D721Med (cell line): Measurements from ENCODE around the gene ELK1.
A peak's percentile ranks its signal among the peaks of the same experiment; 100 is the strongest.
"Not testable (repeated sequence)": the region's sequence is repeated elsewhere in the genome, so short reads cannot be mapped to it uniquely, and the experiment has no call there.

Experiments used
- DNase-seq: peaks from one replicate; pipeline ENCODE4 v3.0.0; 2011; ENCODE audit warnings: low spot score; ENCODE audit not compliant: insufficient read length
- FAIRE-seq: peaks from 2 replicates; lab custom pipeline; 2011; peaks lifted over from hg19 to GRCh38; lab: Jason Lieb, UNC
- TF ChIP-seq, protein P1 (sequence below): IDR thresholded peaks from 2 replicates; pipeline ENCODE4 v1.5.1; 2012; ENCODE audit warnings: mild to moderate bottlenecking, control low read depth; ENCODE audit not compliant: insufficient read depth; ENCODE audit errors: missing control alignments

Gene ELK1

GRCh38 chrX:47674776-47675175 lies 24.4 kb upstream of the ELK1 start:
- FAIRE-seq (no peak), DNase-seq (no peak)

GRCh38 chrX:47665797-47666196 lies 15.4 kb upstream of the ELK1 start:
- FAIRE-seq, DNase-seq: not testable (repeated sequence)

More at GRCh38 chrX:47674776-47675175, 24.4 kb upstream of the ELK1 start:
- TF ChIP-seq, protein P1, sequence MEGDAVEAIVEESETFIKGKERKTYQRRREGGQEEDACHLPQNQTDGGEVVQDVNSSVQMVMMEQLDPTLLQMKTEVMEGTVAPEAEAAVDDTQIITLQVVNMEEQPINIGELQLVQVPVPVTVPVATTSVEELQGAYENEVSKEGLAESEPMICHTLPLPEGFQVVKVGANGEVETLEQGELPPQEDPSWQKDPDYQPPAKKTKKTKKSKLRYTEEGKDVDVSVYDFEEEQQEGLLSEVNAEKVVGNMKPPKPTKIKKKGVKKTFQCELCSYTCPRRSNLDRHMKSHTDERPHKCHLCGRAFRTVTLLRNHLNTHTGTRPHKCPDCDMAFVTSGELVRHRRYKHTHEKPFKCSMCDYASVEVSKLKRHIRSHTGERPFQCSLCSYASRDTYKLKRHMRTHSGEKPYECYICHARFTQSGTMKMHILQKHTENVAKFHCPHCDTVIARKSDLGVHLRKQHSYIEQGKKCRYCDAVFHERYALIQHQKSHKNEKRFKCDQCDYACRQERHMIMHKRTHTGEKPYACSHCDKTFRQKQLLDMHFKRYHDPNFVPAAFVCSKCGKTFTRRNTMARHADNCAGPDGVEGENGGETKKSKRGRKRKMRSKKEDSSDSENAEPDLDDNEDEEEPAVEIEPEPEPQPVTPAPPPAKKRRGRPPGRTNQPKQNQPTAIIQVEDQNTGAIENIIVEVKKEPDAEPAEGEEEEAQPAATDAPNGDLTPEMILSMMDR = no peak

GRCh38 chrX:47664737-47665136 lies 14.4 kb upstream of the ELK1 start:
- FAIRE-seq = no peak
- no peak for DNase-seq
- TF ChIP-seq, protein P1 = no peak

DNA sequence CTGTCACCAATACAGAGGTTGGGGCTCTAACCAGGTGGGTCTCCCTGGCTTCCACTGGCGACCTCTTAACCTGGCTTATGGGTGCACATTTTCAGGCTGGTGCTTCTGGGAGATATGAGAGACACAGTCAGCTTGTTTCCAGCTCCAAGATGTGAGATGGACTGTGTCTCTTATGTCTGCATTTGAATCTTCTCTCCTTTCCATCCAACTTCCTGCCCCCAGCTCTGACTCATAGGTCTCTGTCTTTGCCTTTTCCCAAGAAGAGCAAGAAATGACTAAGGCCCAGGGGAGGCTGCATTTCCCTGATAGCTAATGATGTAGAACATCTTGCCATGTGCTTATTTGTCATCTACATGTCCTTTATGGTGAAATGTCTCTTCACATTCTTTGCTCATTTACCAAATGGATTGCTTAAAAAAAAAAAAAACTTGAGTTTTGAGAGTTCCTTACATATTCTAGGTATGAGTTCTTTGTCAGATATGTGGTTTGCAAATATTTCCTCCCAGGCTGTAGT lies 11.8 kb upstream of the ELK1 start:
- DNase-seq = no peak
- TF ChIP-seq, protein P1 = no peak
- FAIRE-seq = no peak

- TF ChIP-seq, protein P1 = no peak
- FAIRE-seq = no peak
- DNase-seq = no peak
Observed at GRCh38 chrX:47661539-47661938, 11.2 kb upstream of the ELK1 start.

DNA sequence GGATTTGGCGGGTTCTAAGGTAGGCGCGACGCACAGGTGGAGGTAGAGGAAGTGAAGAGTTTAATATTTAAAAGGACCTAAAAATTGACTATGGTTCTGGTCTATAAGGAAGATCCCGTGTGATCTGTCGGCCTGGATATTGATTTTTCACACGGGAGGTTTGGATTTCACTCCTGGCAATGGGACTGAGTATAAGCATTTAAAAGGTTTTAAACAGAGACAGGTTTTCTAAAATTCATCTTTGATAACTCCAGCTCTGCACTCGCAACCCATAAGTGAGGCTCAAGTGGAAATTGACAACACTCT lies 9.0 kb upstream of the ELK1 start:
- no peak for DNase-seq
- no peak for FAIRE-seq
- TF ChIP-seq, protein P1 = no peak

GRCh38 chrX:47658684-47659420 lies 8.5 kb upstream of the ELK1 start, which contains the start of gene UXT:
TSS of gene UXT (minus strand) at chrX:47659180. CDS start at chrX:47658927, 253 bp downstream.
- FAIRE-seq = no peak
- peak; percentile 25 for DNase-seq
- TF ChIP-seq, protein P1 = no peak
